ENCODE results near the gene HLA-DQB1. TPM values are rescaled to one million over a fixed set of nuclear protein-coding genes. Genes with fewer than 3 reads are reported as not detected.
A peak's percentile ranks its signal among the peaks of the same experiment; 100 is the strongest.

HLA-DQB1 gene
- total and polyA plus RNA-seq, 2 of the 8 experiments (the other 6 are each of a cell fraction or from before 2014, with no cell fraction given): 1.2 to 5.2 TPM

- TF ChIP-seq EGR1 (IDR thresholded peaks at IDR 0.05; ENCODE audit: borderline replicate concordance, low read depth, low read length): no peak
- no peak for TF ChIP-seq MAFK (IDR thresholded peaks at IDR 0.05; ENCODE audit: low read depth, low read length)
- TF ChIP-seq CREB1 (IDR thresholded peaks at IDR 0.05): peak; percentile 42; the same call in 1 of the 2 replicates
- no peak for TF ChIP-seq BACH1 (IDR thresholded peaks at IDR 0.05; ENCODE audit: low read length)
- TF ChIP-seq CBX8 (IDR thresholded peaks at IDR 0.05; ENCODE audit: borderline replicate concordance, low read depth, low read length): no peak
- TF ChIP-seq EZH2 (IDR thresholded peaks at IDR 0.05; ENCODE audit: low read depth, low read length, severe bottlenecking): no peak
- TF ChIP-seq RFX5 (IDR thresholded peaks at IDR 0.05; ENCODE audit: borderline replicate concordance, low read depth, low read length): peak; percentile 91
- TF ChIP-seq NRF1 (IDR thresholded peaks at IDR 0.05; ENCODE audit: low read depth, low read length): no peak
- no peak for TF ChIP-seq ATF3 (IDR thresholded peaks at IDR 0.05; ENCODE audit: insufficient read depth, low read depth, low read length)
- no peak for TF ChIP-seq CHD1 (IDR thresholded peaks at IDR 0.05; ENCODE audit: low read depth, low read length)
- no peaks in the 10 kb centered on the region for H3K23me2 ChIP-seq (ENCODE audit: low read depth, low read length)
- no peak overlapping the region for H3K23ac ChIP-seq (ENCODE audit: insufficient read length)
- no peak overlapping the region for H3K4me2 ChIP-seq (ENCODE audit: insufficient read depth in 1 of 2, low read depth in 2 of 2, low read length in 2 of 2)
- no peak overlapping the region for H2BK12ac ChIP-seq (ENCODE audit: low read depth, low read length)
- H4K91ac ChIP-seq (replicated peaks; ENCODE audit: insufficient read length, low read length): no peak overlapping the region
- H2BK20ac ChIP-seq (ENCODE audit: low read length): no peak overlapping the region
- H3K4ac ChIP-seq (replicated peaks; ENCODE audit: insufficient read length, low read depth, low read length): no peak overlapping the region
- no peak overlapping the region for H3K14ac ChIP-seq (ENCODE audit: insufficient read length)
- no peak overlapping the region for H3K27ac ChIP-seq (ENCODE audit: low read depth, low read length)
- H2BK120ac ChIP-seq (replicated peaks; ENCODE audit: low read depth, low read length): no peak overlapping the region
- H3K56ac ChIP-seq (replicated peaks; ENCODE audit: insufficient read length, low read depth, low read length): no peak overlapping the region
- no peaks in the 10 kb centered on the region for H3K9me3 ChIP-seq (ENCODE audit: insufficient read depth in 2 of 2, low read depth in 1 of 2, low read length in 1 of 2)
- H3K18ac ChIP-seq (ENCODE audit: extremely low read depth, low read length): no peak overlapping the region
- no peak overlapping the region for H2AK5ac ChIP-seq (ENCODE audit: low read depth, low read length)
- H4K5ac ChIP-seq (ENCODE audit: insufficient read length, low read depth, low read length): no peak overlapping the region
- no peak overlapping the region for H2BK5ac ChIP-seq (ENCODE audit: low read depth, low read length)
- H3K27me3 ChIP-seq (replicated peaks in 1 of 4; ENCODE audit: control insufficient read depth in 3 of 4, extremely low read depth in 1 of 4, insufficient read depth in 3 of 4, low read length in 3 of 4): no peaks in the 10 kb centered on the region
- H2BK15ac ChIP-seq (ENCODE audit: low read length): no peak overlapping the region
- H3K79me1 ChIP-seq (ENCODE audit: low read depth, low read length): no peaks in the 10 kb centered on the region
- FAIRE-seq: no peak
- POLR2A ChIA-PET (ENCODE audit: partially characterized antibody): no interaction called here
- no peaks in the 10 kb centered on the region for H4K20me1 ChIP-seq (replicated peaks in 1 of 2; ENCODE audit: control insufficient read depth in 1 of 2, insufficient read depth in 2 of 2, low read length in 2 of 2)
- CTCF ChIA-PET (ENCODE audit: partially characterized antibody): no interaction called here
- no peak overlapping the region for H3K4me3 ChIP-seq (ENCODE audit: extremely low read depth in 1 of 4, insufficient read depth in 2 of 4, low read depth in 3 of 4, low read length in 4 of 4)
- no peak for DNase-seq (ENCODE audit: low read depth in 1 of 2, low spot score in 2 of 2)
- no peaks in the 10 kb centered on the region for H3K36me3 ChIP-seq (ENCODE audit: control insufficient read depth in 2 of 4, insufficient read depth in 4 of 4, low read length in 3 of 4)
- no peaks in the 10 kb centered on the region for H3K4me1 ChIP-seq (replicated peaks in 1 of 4; ENCODE audit: control insufficient read depth in 3 of 4, insufficient read depth in 4 of 4, low read length in 3 of 4)
- H4K8ac ChIP-seq (ENCODE audit: extremely low read depth, insufficient read depth, low read length): no peak overlapping the region
- H2AFZ ChIP-seq (ENCODE audit: low read length): no peak overlapping the region
- no peak overlapping the region for H3K9ac ChIP-seq (replicated peaks in 1 of 4; ENCODE audit: extremely low read depth in 1 of 4, low read depth in 3 of 4, low read length in 3 of 4)
- no peaks in the 10 kb centered on the region for H3K79me2 ChIP-seq (ENCODE audit: control insufficient read depth in 1 of 2, insufficient read depth in 2 of 2, low read length in 2 of 2)
- WGBS, 2 experiments (ENCODE audit: extremely low coverage in 1 of 2, insufficient coverage in 1 of 2, insufficient read length in 1 of 2, insufficient replicate concordance in 2 of 2, low coverage in 1 of 2, low lambda C conversion rate in 2 of 2, missing lambda C conversion rate in 1 of 2): 26% methylated on average over 3 of the region's 3 CpGs; no CpG with 5 or more reads in 1 of the 2 experiments
These were observed 38.6 kb downstream of the HLA-DQB1 start for GRCh38 chr6:32627831-32628230.

Data from H1 (cell line).